GM12892 (cell line): ENCODE results near the gene GRHL1.

Experiments
- DNase-seq: peaks from one replicate; pipeline ENCODE4 v3.0.0; 2011; ENCODE audit not compliant: insufficient read length
- FAIRE-seq: peaks from 2 replicates; lab custom pipeline; 2011; peaks lifted over from hg19 to GRCh38; lab: Jason Lieb, UNC
- POLR2A ChIP-seq: IDR thresholded peaks from 2 replicates; pipeline ENCODE4 v1.6.1; 2011; ENCODE audit warnings: low read depth, low read length, control low read depth
- POLR2AphosphoS5 ChIP-seq: IDR thresholded peaks from 2 replicates; pipeline ENCODE4 v1.6.1; 2011; ENCODE audit warnings: low read depth, low read length, control low read depth
- TAF1 ChIP-seq: IDR thresholded peaks from 2 replicates; pipeline ENCODE4 v1.6.1; 2011; ENCODE audit warnings: low read depth, mild to moderate bottlenecking, control low read depth, low read length, borderline replicate concordance

Gene GRHL1

DNA sequence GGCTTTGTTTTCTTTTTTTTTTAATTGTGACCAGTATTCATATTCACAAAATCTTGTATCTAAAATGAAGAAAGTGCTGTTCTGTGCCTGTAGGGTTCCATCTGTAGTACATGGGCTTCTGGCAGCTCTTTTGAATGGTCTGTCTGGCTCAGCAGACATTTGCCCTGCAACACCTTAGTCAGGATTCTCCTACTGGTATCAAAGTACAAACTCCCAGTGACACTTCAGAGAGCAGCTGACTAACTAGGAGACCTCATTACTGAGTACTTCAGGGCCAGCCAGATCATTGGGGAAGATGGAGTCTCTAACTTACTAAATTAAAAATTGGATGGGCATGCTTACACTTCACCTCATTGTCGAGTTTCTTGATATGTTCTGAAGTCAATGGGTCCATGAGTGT, 39.7 kb downstream of the GRHL1 start:
- no peak for DNase-seq

DNA sequence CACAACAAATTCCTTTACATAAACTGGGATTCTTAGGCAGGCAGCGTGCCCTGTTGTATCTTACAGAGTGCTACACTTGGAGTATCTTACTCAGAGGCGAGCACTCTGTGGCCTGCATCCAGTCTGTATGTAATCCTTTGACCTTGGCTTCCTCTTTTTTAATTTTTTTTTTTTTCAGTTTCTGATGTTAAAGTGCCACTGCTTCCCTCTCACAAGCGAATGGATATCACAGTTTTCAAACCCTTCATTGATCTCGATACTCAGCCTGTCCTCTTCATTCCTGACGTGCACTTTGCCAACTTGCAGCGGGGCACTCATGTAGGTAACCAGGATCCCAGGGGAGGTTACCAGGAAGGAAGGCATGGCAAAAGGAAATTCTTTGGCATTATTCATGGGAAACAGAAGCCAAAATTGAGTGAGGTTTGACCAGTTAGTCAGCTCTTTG, 40.4 kb downstream of the GRHL1 start:
- DNase-seq (no peak), FAIRE-seq (no peak)
- no peak for TF ChIP-seq POLR2AphosphoS5

More for the DNA sequence above, 39.7 kb downstream of the GRHL1 start:
- TF ChIP-seq POLR2AphosphoS5 (no peak), POLR2A (no peak), TAF1 (no peak)
- no peak for FAIRE-seq

DNA sequence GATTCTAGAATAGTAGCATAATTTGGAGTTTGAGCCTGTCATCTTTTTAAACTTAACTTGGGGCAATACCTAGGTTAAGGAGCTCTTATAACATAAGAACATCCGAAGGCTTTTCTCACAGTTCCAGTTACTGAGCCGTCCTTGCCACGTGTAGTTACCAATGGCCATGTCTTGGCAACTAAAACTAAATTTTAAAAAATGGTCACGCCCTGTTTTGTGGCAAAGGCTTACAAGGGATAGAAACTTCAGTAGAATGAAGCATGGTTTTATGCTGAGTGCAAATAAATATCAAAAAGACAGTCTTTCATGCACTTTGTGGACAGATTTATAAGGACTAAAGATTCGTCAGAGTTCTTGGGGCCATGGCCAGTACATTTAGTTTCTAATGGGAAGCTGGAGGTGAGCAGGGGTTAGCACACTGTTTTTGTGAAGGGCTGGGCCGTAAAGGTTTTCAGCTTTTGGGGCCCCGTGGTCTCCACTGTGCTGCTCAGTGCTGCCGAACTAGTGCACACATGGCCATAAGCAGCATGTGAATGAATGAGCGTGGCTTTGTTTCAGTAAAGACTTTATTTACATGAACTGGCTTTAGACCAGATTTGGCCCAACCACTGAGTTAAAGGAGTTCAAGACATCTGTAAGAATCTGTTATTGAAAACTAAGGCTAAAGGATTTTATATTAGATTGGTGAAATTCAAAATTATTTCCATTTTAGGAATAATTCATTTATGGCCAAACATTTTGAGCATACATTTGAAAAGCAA, 41.1 kb downstream of the GRHL1 start:
- TF ChIP-seq POLR2AphosphoS5, result no peak
- no peak for TF ChIP-seq TAF1
- no peak for TF ChIP-seq POLR2A
- no peak for FAIRE-seq
- DNase-seq, result no peak

- TF ChIP-seq TAF1 (no peak), POLR2A (no peak), POLR2AphosphoS5 (no peak)
- FAIRE-seq (no peak), DNase-seq (no peak)
Measured at GRCh38 chr2:9993488-9994165, 42.1 kb downstream of the GRHL1 start.

DNA sequence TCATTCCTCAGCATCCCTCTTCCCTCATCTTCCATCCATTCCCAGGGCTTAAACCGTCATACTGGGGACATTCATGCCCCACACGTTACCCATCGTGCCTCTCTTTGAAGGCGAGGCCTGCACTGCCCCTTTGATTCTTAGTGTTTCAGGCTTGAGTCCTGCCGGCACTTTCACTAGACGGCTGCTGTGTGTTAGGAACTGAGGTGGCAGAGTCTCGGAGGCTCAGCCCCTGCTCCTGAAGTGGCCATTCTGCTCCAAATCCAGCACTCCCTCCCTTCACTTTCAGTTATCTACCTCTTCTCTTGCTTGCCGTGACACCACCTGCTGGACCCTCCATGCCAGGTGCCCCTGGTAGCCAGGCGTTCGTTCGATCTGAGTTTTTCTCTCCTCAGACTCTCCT, 43.0 kb downstream of the GRHL1 start:
- TF ChIP-seq POLR2A, result no peak
- TF ChIP-seq TAF1, result no peak
- no peak for TF ChIP-seq POLR2AphosphoS5
- DNase-seq, result no peak
- FAIRE-seq, result no peak

DNA sequence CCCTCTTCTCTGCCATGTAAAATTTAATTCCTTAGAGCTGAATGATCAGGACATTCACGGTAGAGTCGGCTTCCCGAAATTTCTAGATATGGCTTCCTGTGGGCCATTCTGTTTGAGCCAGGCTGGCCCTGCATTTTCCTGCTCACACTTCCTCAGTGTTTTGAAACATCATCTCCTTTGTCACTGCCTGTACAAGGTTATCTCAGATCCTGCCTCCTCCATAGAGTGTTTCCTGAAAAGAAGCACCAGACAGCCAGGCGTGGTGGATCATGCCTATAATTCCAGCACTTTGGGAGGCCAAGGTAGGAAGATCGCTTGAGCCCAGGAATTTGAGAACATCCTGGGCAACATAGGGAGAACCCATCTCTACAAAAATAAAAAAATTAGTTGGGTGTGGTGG, 43.6 kb downstream of the GRHL1 start:
- no peak for DNase-seq
- no peak for FAIRE-seq
- no peak for TF ChIP-seq POLR2A
- no peak for TF ChIP-seq TAF1
- no peak for TF ChIP-seq POLR2AphosphoS5

DNA sequence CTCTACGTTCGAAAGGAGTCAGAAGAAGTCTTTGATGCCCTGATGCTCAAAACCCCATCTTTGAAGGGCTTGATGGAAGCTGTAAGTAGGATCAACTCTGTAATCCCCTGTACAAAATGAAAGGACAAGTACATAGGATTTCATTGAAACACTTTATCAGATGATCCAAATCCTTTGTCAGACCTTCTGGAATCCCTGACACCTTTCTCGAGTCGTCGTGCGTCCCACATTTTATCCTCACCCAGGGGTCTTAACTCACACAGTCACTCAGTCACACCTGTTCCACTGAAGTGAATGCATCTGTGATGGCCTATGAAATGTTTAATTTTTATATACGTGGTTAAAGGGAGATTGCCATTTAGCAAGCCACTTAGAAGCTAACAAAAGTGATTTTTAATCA, 44.8 kb downstream of the GRHL1 start:
- FAIRE-seq (no peak), DNase-seq (no peak)
- TF ChIP-seq POLR2AphosphoS5 (no peak), POLR2A (no peak), TAF1 (no peak)

GRCh38 chr2:9997936-9998335, 46.4 kb downstream of the GRHL1 start:
- FAIRE-seq (no peak), DNase-seq (no peak)
- TF ChIP-seq POLR2AphosphoS5 (no peak), TAF1 (no peak), POLR2A (no peak)

DNA sequence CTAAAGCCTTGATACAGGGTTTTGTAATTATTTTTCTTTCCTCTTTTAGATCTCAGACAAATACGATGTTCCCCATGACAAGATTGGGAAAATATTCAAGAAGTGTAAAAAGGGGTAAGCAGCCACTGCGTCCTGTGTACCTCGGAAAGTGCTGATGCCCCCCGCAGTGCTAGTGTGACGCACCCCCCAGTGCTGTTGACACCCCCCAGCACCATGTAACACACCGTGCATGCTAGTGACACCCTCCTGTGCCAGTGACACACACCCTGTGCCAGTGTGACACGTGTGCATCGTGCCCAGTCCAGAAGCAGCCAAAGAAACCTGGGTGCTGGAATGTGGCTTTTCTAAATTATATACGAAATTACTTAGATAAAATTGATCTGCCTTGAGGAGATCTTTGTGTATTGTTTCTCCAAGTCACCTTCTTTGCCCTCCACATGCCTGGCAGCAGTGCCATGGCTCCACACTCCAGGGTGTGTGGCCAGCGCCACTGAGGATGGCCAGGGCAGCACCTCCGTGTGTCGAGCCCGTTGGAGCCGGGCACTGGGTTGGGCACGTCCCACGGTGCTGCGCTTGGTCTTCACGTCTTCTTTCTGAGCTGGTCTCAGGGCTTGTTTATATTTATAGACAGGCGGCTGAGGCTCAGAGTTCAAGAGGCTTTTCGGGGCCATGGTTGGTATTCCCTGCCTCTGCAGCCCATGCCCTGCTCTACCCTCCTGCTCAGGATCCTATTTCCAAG, 47.6 kb downstream of the GRHL1 start:
- DNase-seq (no peak), FAIRE-seq (no peak)
- TF ChIP-seq TAF1 (no peak), POLR2A (no peak), POLR2AphosphoS5 (no peak)

DNA sequence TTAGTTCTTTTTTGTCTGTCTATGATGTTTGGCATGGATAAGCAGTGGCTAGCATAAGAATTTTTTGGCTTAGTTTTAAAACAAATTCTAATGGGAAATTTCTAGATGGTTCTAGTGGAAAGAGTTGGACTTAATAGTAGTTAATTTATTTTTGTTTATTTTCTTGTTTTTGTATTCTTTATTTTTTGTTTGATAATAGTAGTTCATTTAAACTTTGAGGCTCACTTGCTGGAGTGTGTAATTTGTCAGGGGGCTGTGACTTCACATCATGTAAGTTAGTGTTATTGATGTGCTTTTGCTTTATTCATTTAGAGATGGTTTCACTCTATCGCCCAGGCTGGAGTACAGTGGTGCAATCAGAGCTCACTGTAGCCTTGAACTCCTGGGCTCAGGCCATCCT, 48.2 kb downstream of the GRHL1 start:
- DNase-seq, result no peak
- FAIRE-seq, result no peak
- TF ChIP-seq POLR2AphosphoS5 (no peak), TAF1 (no peak), POLR2A (no peak)

- no peak for DNase-seq
- no peak for TF ChIP-seq POLR2A
- no peak for TF ChIP-seq TAF1
- TF ChIP-seq POLR2AphosphoS5, result no peak
- no peak for FAIRE-seq
Measured at GRCh38 chr2:10000541-10000940, 49.0 kb downstream of the GRHL1 start.
